AG08396 (cell line): ENCODE results near the gene LEPROT.

Experiments used
- DNase-seq: peaks from one replicate; pipeline ENCODE4 v3.0.0; 2012; ENCODE audit warnings: low spot score, mixed read lengths

The LEPROT gene

GRCh38 chr1:65477414-65478378 lies 57.2 kb downstream of the LEPROT start:
- no peak for DNase-seq

DNA sequence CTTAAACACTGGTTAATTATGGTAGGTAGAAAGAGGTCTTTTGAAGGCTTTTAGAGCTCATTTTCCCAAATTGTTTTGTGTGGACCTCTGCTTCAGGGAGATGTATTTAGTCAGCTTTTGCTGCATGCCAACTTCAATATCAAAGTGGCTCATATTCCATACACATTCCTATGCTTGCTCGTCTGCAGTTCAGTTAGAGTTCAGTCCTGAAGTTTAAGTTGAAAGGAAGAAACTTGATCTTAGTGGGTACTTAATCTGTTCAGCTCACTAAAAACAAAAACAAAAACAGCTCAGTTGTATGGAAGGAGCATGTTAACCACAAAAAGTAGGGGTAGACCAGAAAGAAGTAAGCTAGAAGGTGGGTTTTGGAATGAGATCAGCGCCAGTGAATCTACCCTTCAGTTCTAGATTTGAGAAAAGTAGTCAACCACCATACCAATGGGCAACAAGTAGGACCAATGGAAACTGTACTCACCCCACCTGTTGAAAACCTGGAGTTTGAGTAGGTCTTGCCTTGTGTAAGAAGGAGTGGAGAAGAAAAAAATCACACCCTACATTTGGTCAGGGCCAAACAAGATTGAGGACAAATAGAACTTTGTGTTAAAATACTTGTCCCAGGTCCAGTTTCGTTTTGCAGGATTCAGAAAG lies 58.0 kb downstream of the LEPROT start:
- no peak for DNase-seq

DNA sequence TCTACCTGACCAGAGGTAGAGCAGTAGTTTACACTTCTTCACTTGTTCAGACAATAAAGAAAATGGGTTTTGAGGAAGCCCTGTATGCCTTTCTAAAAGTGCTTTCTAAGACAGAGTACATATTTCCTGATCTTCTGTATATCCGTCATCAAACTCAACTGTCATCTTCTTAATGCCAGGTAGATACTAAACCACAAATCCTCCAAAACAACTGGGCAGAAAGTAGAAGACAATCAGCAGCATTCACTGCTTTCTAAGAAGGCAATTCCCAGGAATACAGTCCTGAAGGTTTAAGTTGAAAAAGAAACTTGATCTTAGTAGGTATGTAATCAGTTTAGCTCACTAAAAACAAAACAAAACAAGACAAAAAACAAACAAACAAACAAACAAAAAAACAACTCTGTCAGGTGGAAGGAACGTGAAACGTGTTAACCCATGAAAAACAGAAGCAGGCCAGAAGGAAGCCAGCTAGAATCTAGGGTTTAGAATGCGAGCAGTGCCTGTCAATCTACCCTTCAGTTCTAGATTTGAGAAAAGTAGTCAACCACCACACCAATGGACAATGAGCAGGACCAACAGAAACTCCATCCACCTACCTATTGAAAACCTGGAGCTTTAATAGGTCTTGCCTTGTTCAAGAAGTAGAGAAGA lies 59.2 kb downstream of the LEPROT start:
- no peak for DNase-seq

GRCh38 chr1:65480684-65481405 lies 60.4 kb downstream of the LEPROT start:
- DNase-seq, result no peak

DNA sequence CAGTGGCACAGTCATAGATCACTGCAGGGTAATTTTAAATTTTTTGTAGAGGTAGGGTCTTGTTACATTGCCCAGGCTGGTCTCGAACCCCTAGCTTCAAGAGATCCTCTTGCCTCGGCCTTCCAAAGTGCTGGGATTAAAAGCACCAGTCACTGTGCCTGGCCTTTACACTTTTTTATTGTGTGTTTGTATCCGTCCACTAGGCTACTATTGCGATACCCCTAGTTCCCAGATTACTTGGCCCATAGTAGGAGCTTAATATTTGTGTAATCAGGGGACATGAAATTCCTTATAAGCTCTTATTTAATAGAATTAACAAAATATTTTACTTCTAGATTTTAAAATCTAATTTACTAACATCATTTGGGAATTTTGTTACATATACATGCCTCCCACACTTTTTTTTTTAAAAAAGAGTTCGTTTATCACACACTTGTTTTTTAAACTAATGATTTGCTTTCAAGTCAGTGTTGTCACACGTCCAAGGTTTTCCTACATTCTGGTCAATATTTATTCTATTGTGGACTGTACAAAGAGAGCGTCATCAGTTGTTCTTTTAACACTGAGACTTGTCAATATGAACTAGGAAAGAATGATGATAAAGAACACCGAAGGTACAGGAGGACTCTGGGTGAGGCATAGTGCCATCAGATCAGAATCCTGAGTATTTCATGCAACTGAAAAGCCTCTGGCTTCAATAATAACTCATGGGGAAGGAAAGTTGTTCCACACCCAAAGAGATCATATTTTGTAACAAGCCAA lies 63.7 kb downstream of the LEPROT start:
- no peak for DNase-seq
